ENCODE measurements around the gene AKR1B1.

DNA sequence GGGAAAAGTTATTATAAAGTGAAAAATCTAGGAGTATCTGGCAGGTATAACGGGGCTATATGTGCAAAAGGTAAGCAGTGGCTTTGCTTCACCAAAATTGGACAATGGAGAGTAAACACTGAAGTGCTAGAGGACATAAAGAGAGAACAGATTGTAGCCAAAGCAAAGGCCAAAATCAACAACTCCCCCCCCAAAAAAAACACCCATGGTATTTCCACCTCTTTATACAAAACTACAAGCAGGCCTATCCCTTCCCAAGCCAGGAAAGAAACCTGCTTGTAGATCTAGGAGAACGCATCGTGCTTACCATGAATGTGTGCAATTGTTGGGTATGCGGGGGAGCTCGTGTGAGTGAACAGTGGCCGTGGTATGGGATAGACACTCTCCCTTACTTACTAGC lies 9.2 kb upstream of the AKR1B1 start:
- TF ChIP-seq, protein P1, sequence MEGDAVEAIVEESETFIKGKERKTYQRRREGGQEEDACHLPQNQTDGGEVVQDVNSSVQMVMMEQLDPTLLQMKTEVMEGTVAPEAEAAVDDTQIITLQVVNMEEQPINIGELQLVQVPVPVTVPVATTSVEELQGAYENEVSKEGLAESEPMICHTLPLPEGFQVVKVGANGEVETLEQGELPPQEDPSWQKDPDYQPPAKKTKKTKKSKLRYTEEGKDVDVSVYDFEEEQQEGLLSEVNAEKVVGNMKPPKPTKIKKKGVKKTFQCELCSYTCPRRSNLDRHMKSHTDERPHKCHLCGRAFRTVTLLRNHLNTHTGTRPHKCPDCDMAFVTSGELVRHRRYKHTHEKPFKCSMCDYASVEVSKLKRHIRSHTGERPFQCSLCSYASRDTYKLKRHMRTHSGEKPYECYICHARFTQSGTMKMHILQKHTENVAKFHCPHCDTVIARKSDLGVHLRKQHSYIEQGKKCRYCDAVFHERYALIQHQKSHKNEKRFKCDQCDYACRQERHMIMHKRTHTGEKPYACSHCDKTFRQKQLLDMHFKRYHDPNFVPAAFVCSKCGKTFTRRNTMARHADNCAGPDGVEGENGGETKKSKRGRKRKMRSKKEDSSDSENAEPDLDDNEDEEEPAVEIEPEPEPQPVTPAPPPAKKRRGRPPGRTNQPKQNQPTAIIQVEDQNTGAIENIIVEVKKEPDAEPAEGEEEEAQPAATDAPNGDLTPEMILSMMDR (IDR thresholded peaks at IDR 0.05): no peak
- TF ChIP-seq, protein P2, sequence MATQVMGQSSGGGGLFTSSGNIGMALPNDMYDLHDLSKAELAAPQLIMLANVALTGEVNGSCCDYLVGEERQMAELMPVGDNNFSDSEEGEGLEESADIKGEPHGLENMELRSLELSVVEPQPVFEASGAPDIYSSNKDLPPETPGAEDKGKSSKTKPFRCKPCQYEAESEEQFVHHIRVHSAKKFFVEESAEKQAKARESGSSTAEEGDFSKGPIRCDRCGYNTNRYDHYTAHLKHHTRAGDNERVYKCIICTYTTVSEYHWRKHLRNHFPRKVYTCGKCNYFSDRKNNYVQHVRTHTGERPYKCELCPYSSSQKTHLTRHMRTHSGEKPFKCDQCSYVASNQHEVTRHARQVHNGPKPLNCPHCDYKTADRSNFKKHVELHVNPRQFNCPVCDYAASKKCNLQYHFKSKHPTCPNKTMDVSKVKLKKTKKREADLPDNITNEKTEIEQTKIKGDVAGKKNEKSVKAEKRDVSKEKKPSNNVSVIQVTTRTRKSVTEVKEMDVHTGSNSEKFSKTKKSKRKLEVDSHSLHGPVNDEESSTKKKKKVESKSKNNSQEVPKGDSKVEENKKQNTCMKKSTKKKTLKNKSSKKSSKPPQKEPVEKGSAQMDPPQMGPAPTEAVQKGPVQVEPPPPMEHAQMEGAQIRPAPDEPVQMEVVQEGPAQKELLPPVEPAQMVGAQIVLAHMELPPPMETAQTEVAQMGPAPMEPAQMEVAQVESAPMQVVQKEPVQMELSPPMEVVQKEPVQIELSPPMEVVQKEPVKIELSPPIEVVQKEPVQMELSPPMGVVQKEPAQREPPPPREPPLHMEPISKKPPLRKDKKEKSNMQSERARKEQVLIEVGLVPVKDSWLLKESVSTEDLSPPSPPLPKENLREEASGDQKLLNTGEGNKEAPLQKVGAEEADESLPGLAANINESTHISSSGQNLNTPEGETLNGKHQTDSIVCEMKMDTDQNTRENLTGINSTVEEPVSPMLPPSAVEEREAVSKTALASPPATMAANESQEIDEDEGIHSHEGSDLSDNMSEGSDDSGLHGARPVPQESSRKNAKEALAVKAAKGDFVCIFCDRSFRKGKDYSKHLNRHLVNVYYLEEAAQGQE (IDR thresholded peaks at IDR 0.05; ENCODE audit: low read depth, low read length): no peak
- TF ChIP-seq JUND (IDR thresholded peaks at IDR 0.05) (no peak), RCOR1 (IDR thresholded peaks at IDR 0.05; ENCODE audit: low read length) (no peak)

Data from SK-N-SH (cell line).